IMR-90 (cell line): Measurements from ENCODE around the gene MRPL45. TPM values are rescaled to one million over a fixed set of nuclear protein-coding genes. Genes with fewer than 3 reads are reported as not detected.

Source experiments
- ATAC-seq: fragments of 200-7000 bp; cut with Tn5 transposase; 2 replicates; pipeline ENCODE4 v1.9.1; 2020; ENCODE audit warnings: low read depth, mild to moderate bottlenecking, moderate library complexity
- BruUV-seq: library from RNA; stranded (reverse); fragments of 400-500 nt; replicated peaks from 2 replicates; lab custom pipeline; 2021; lab: Mats Ljungman, UMichigan
- CTCF ChIA-PET: fragments of 300-600 bp; formaldehyde crosslinking; extraction: SDS; loops from one replicate; lab custom pipeline; 2021; ENCODE audit warnings: antibody characterized with exemption; lab: Yijun Ruan, JAX
- POLR2A ChIA-PET: fragments of 300-600 bp; sonication (Branson Sonifier 250); formaldehyde crosslinking; loops from one replicate; lab custom pipeline; 2022; ENCODE audit warnings: antibody characterized with exemption; ENCODE audit not compliant: unreplicated experiment; lab: Charles Lee
- DNase-seq: peaks from one replicate; pipeline ENCODE4 v3.0.0; 2013
- H2AFZ ChIP-seq: replicated peaks from 2 replicates; pipeline ENCODE3; 2013; ENCODE audit warnings: low read length, mild to moderate bottlenecking; ENCODE audit not compliant: poor library complexity
- H2AK5ac ChIP-seq: 2 replicates; pipeline ENCODE4 v1.6.1; 2013; ENCODE audit warnings: low read depth, low read length, inconsistent platforms
- H2AK9ac ChIP-seq: replicated peaks from 2 replicates; pipeline ENCODE3; 2013; ENCODE audit warnings: mild to moderate bottlenecking, low read depth, low read length, moderate library complexity; ENCODE audit not compliant: poor library complexity
- H2BK120ac ChIP-seq: 2 replicates; pipeline ENCODE4 v1.6.1; 2013; ENCODE audit warnings: low read depth, low read length, inconsistent platforms
- H2BK15ac ChIP-seq: 3 replicates; pipeline ENCODE4 v1.6.1; 2013; ENCODE audit warnings: low read depth, low read length, inconsistent platforms
- H2BK20ac ChIP-seq: 2 replicates; pipeline ENCODE4 v1.6.1; 2013; ENCODE audit warnings: low read depth, mild to moderate bottlenecking, inconsistent platforms, low read length, moderate library complexity
- H2BK5ac ChIP-seq: 2 replicates; pipeline ENCODE4 v1.6.1; 2013; ENCODE audit warnings: mild to moderate bottlenecking, low read depth, low read length, inconsistent platforms; ENCODE audit not compliant: poor library complexity, severe bottlenecking
- H3K14ac ChIP-seq: replicated peaks from 2 replicates; pipeline ENCODE4 v1.6.1; 2013; ENCODE audit warnings: low read depth, low read length, inconsistent platforms
- H3K18ac ChIP-seq: 2 replicates; pipeline ENCODE4 v1.6.1; 2013; ENCODE audit warnings: low read depth, low read length, control low read depth
- H3K23ac ChIP-seq: 2 replicates; pipeline ENCODE4 v1.6.1; 2013; ENCODE audit warnings: low read depth, low read length, inconsistent platforms
- H3K27ac ChIP-seq: 2 replicates; pipeline ENCODE4 v1.5.1; 2013; ENCODE audit warnings: mild to moderate bottlenecking, control low read depth, low read length; ENCODE audit not compliant: insufficient read depth
- H3K27me3 ChIP-seq: 2 replicates; pipeline ENCODE4 v1.6.1; 2013; ENCODE audit warnings: low read length; ENCODE audit not compliant: control insufficient read depth, insufficient read depth
- H3K36me3 ChIP-seq: 2 replicates; pipeline ENCODE4 v1.6.1; 2013; ENCODE audit warnings: low read length, mixed read lengths; ENCODE audit not compliant: control insufficient read depth, insufficient read depth
- H3K4ac ChIP-seq: 2 replicates; pipeline ENCODE4 v1.6.1; 2013; ENCODE audit warnings: low read depth, low read length, inconsistent platforms
- H3K4me1 ChIP-seq: 2 replicates; pipeline ENCODE4 v1.6.1; 2013; ENCODE audit warnings: low read length, mixed read lengths; ENCODE audit not compliant: control insufficient read depth, insufficient read depth
- H3K4me2 ChIP-seq: 2 replicates; pipeline ENCODE4 v1.6.1; 2013; ENCODE audit warnings: low read depth, mild to moderate bottlenecking, control low read depth, low read length, moderate library complexity
- H3K4me3 ChIP-seq: 2 replicates; pipeline ENCODE4 v1.5.1; 2013; ENCODE audit warnings: low read depth, mild to moderate bottlenecking, control low read depth, low read length, moderate library complexity; ENCODE audit not compliant: insufficient read depth
- H3K56ac ChIP-seq: 2 replicates; pipeline ENCODE4 v1.6.1; 2013; ENCODE audit warnings: low read length, inconsistent platforms; ENCODE audit not compliant: insufficient read depth; ENCODE audit errors: extremely low read depth
- H3K79me1 ChIP-seq, 2 experiments: 2 replicates each; pipeline ENCODE4 v1.6.1; 2013; ENCODE audit warnings: low read length in 2 of 2, inconsistent platforms in 1 of 2, low read depth in 1 of 2
- H3K9ac ChIP-seq: 2 replicates; pipeline ENCODE4 v1.6.1; 2013; ENCODE audit warnings: low read depth, low read length, control low read depth
- H3K9me1 ChIP-seq: 2 replicates; pipeline ENCODE4 v1.6.1; 2013; ENCODE audit warnings: low read length, inconsistent platforms; ENCODE audit not compliant: insufficient read depth
- H3K9me3 ChIP-seq: 2 replicates; pipeline ENCODE4 v1.6.1; 2013; ENCODE audit warnings: low read length; ENCODE audit not compliant: control insufficient read depth, insufficient read depth
- H4K20me1 ChIP-seq: 2 replicates; pipeline ENCODE4 v1.6.1; 2013; ENCODE audit warnings: low read length, inconsistent platforms; ENCODE audit not compliant: insufficient read depth
- H4K5ac ChIP-seq: 2 replicates; pipeline ENCODE4 v1.6.1; 2013; ENCODE audit warnings: mild to moderate bottlenecking, low read depth, low read length, control low read depth
- H4K8ac ChIP-seq, 2 experiments: 2 replicates each; pipeline ENCODE4 v1.6.1; 2013; ENCODE audit warnings: low read depth in 2 of 2, low read length in 2 of 2, control low read depth in 1 of 2, inconsistent platforms in 1 of 2
- H4K91ac ChIP-seq: 2 replicates; pipeline ENCODE4 v1.6.1; 2013; ENCODE audit warnings: low read depth, low read length, inconsistent platforms; ENCODE audit not compliant: insufficient read depth
- BHLHE40 ChIP-seq: fragments of 150-350 bp; IDR thresholded peaks from 2 replicates; pipeline ENCODE4 v1.6.1; 2016; ENCODE audit warnings: mild to moderate bottlenecking, low read depth, low read length
- CEBPB ChIP-seq: IDR thresholded peaks from 2 replicates; pipeline ENCODE4 v1.6.1; 2012; ENCODE audit warnings: low read depth, low read length, improper control_type of control experiment
- CHD1 ChIP-seq: IDR thresholded peaks from 2 replicates; pipeline ENCODE4 v1.6.1; 2012; ENCODE audit warnings: low read depth, low read length, improper control_type of control experiment
- FOS ChIP-seq: fragments of 150-350 bp; IDR thresholded peaks from 2 replicates; pipeline ENCODE4 v1.6.1; 2016; ENCODE audit warnings: low read depth, low read length
- MAFK ChIP-seq: IDR thresholded peaks from 2 replicates; pipeline ENCODE4 v1.6.1; 2012; ENCODE audit warnings: low read depth, low read length, improper control_type of control experiment
- MAZ ChIP-seq: IDR thresholded peaks from 2 replicates; pipeline ENCODE4 v1.6.1; 2012; ENCODE audit warnings: low read depth, mild to moderate bottlenecking, low read length, improper control_type of control experiment, moderate library complexity, borderline replicate concordance
- NFE2L2 ChIP-seq: fragments of 150-350 bp; IDR thresholded peaks from 2 replicates; pipeline ENCODE4 v1.6.1; 2016; ENCODE audit warnings: low read depth, mild to moderate bottlenecking, low read length
- POLR2A ChIP-seq: IDR thresholded peaks from 2 replicates; pipeline ENCODE4 v1.6.1; 2012; ENCODE audit warnings: mild to moderate bottlenecking, low read depth, low read length
- RAD21 ChIP-seq: IDR thresholded peaks from 2 replicates; pipeline ENCODE4 v1.6.1; 2012; ENCODE audit warnings: low read length, improper control_type of control experiment
- RCOR1 ChIP-seq: IDR thresholded peaks from 2 replicates; pipeline ENCODE4 v1.6.1; 2012; ENCODE audit warnings: mild to moderate bottlenecking, low read length, improper control_type of control experiment; ENCODE audit not compliant: insufficient replicate concordance
- RFX5 ChIP-seq: IDR thresholded peaks from 2 replicates; pipeline ENCODE4 v1.8.0; 2012; ENCODE audit warnings: low read depth, mild to moderate bottlenecking, low read length, moderate library complexity
- SMC3 ChIP-seq: fragments of 150-350 bp; IDR thresholded peaks from 2 replicates; pipeline ENCODE4 v1.6.1; 2016; ENCODE audit warnings: low read depth, mild to moderate bottlenecking, antibody characterized with exemption, low read length, moderate library complexity
- WGBS, 2 experiments: methylation state at CpG; one replicate each; pipeline versions ENCODE4 v1.1.5 to v1.1.7; 2013; ENCODE audit warnings: missing lambda C conversion rate in 2 of 2; ENCODE audit not compliant: insufficient read length in 1 of 2; ENCODE audit errors: extremely low coverage in 2 of 2; 5-methylcytosine and 5-hydroxymethylcytosine counted together
- dilution Hi-C: fragments of 300-500 bp; cut with HindIII; formaldehyde crosslinking; loops from one replicate; pipeline ENCODE4 v1.14.3; 2018; ENCODE audit warnings: low sequenced_read_pairs; ENCODE audit not compliant: unreplicated experiment
- in situ Hi-C: fragments of 300-500 bp; cut with MboI; formaldehyde crosslinking; loops from 3 replicates; pipeline ENCODE4 v1.14.3; 2019; ENCODE audit warnings: low sequenced_read_pairs, inconsistent platforms, mixed read lengths
- intact Hi-C: fragments of 100-400 bp; cut with micrococcal nuclease; formaldehyde crosslinking; loops from 2 replicates; pipeline ENCODE4 v1.10.0; 2022
- polyA plus RNA-seq, 3 experiments: library from polyadenylated mRNA; depleted of rRNA; stranded (reverse); fragments of >200 nt; gene quantifications; 2 replicates each; pipeline ENCODE4 v1.2.3, GENCODE V29; 2012; ENCODE audit warnings: low replicate concordance in 1 of 3
- total RNA-seq: library from RNA; depleted of rRNA; stranded (reverse); fragments of >200 nt; gene quantifications from 2 replicates; pipeline ENCODE4 v1.2.3, GENCODE V29; 2012
- TF ChIP-seq, protein P1 (sequence below): fragments of 150-350 bp; IDR thresholded peaks from 2 replicates; pipeline ENCODE4 v1.6.1; 2016; ENCODE audit warnings: low read depth, mild to moderate bottlenecking, low read length, moderate library complexity, borderline replicate concordance
- TF ChIP-seq, protein P2 (sequence below): fragments of 150-350 bp; IDR thresholded peaks from 2 replicates; pipeline ENCODE4 v1.6.1; 2017; ENCODE audit warnings: mild to moderate bottlenecking, antibody characterized with exemption, low read length, low read depth

Gene MRPL45
- total and polyA plus RNA-seq, 2 of the 4 experiments (the other 2 are of a cell fraction) = 39.6 to 46.8 TPM

DNA sequence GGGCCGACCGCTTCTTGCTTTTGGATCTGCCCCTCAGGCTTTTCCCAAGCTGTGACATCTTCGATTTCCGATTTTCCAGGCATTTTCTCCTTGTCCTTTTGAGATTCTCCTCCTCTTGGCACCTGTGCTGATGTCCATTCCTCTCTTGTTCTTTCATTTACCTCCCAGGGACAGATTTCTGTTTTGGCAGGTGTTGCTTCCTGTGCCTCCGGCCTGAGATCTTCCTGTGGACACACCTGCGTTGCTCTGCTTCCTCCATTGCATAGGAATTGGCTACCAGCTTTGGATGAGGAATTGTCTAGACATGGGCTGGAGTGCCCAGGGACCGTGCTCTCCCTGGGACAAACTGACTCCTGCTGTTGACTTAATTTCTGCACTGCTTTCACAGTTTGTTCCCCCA lies 31.7 kb downstream of the MRPL45 start:
- CTCF ChIA-PET = no interaction called here
- Histone ChIP-seq H4K20me1 (no peaks in the 10 kb centered on the region), H3K9ac (no peak overlapping the region), H3K27ac (no peak overlapping the region), H2AFZ (no peak overlapping the region), H3K9me1 (no peaks in the 10 kb centered on the region), H3K79me1 (no peaks in the 10 kb centered on the region), H3K4ac (no peak overlapping the region), H2BK120ac (no peak overlapping the region), H4K8ac (no peak overlapping the region), H2BK20ac (no peak overlapping the region), H3K18ac (no peak overlapping the region), H3K4me3 (no peak overlapping the region), H2BK5ac (no peak overlapping the region), H3K27me3 (peaks cover 43% of the 10 kb centered on the region), H3K56ac (no peak overlapping the region), H3K4me1 (peaks cover 4% of the 10 kb centered on the region; the same call in 1 of the 2 replicates), H3K4me2 (no peak overlapping the region), H4K91ac (no peak overlapping the region), H3K9me3 (no peaks in the 10 kb centered on the region), H2BK15ac (no peak overlapping the region), H3K14ac (no peak overlapping the region), H2AK9ac (no peak overlapping the region), H2AK5ac (no peak overlapping the region), H3K36me3 (no peaks in the 10 kb centered on the region), H4K5ac (no peak overlapping the region), H3K23ac (no peak overlapping the region)
- in situ Hi-C loops (no loop called here), intact Hi-C loops (no loop called here), dilution Hi-C loops (no loop called here)
- WGBS, 2 experiments = 60% methylated on average over 2 of the region's 7 CpGs; no CpG with 5 or more reads in 1 of the 2 experiments
- ATAC-seq (no peak), DNase-seq (no peak)
- BruUV-seq = no TSS peak
- TF ChIP-seq MAZ = no peak
- TF ChIP-seq CHD1 = no peak
- TF ChIP-seq, protein P1, sequence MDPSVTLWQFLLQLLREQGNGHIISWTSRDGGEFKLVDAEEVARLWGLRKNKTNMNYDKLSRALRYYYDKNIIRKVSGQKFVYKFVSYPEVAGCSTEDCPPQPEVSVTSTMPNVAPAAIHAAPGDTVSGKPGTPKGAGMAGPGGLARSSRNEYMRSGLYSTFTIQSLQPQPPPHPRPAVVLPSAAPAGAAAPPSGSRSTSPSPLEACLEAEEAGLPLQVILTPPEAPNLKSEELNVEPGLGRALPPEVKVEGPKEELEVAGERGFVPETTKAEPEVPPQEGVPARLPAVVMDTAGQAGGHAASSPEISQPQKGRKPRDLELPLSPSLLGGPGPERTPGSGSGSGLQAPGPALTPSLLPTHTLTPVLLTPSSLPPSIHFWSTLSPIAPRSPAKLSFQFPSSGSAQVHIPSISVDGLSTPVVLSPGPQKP = no peak
- no peak for TF ChIP-seq POLR2A
- no peak for TF ChIP-seq MAFK
- no peak for TF ChIP-seq CEBPB
- no peak for TF ChIP-seq BHLHE40
- no peak for TF ChIP-seq RFX5
- TF ChIP-seq, protein P2, sequence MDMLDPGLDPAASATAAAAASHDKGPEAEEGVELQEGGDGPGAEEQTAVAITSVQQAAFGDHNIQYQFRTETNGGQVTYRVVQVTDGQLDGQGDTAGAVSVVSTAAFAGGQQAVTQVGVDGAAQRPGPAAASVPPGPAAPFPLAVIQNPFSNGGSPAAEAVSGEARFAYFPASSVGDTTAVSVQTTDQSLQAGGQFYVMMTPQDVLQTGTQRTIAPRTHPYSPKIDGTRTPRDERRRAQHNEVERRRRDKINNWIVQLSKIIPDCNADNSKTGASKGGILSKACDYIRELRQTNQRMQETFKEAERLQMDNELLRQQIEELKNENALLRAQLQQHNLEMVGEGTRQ = no peak
- TF ChIP-seq NFE2L2 = no peak
- no peak for TF ChIP-seq SMC3
- TF ChIP-seq RAD21 = no peak
- TF ChIP-seq FOS = no peak
- no peak for TF ChIP-seq RCOR1
- POLR2A ChIA-PET = no interaction called here
